Measurements from ENCODE around the gene ALOXE3. TPM values are rescaled to one million over a fixed set of nuclear protein-coding genes. Genes with fewer than 3 reads are reported as not detected.

ALOXE3 gene
- total RNA-seq (ENCODE audit: low replicate concordance), result not detected in 2 replicates

DNA sequence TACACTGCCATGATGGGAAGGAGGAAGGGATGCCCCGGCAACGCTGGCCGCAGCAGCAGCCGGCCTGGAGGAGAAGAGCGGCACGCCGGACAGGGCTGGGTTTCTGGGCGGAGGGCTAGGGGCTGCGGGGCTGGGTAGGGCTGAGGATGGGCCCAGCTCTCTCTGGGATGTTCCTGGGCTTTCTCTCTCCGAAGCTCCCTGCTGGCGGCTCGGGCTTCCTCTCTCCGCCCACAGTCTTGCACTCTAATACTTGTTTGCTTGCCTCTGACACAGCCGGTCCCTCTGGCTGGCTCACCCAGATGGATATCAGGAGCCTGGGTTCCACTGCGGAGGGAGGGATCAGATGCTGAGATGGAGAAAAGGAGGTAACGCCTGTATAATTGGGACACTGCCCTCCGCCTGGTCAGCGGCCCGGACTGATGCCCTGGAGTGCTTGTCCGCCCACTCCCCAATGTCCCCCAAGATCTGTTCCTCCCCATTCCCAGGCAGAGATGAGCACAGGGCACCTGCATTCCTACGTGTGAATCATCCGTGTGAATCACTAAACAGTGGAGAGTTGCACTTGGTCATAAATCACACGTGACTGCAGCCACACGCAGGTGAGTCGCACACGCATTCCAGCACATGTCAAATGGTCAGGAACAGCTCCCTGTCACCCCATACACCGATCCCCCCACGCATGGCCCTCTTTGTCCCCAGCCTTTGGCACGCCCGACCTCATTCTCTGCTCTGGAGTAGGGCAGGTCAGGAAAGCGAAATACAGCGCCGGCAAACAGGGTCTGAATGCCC lies at the start of gene ALOXE3:
Gene ALOXE3, minus strand, starts transcription at position 535 of the 789 bp plus-strand sequence. Its CDS starts 524 bp downstream, at position 11.

DNA sequence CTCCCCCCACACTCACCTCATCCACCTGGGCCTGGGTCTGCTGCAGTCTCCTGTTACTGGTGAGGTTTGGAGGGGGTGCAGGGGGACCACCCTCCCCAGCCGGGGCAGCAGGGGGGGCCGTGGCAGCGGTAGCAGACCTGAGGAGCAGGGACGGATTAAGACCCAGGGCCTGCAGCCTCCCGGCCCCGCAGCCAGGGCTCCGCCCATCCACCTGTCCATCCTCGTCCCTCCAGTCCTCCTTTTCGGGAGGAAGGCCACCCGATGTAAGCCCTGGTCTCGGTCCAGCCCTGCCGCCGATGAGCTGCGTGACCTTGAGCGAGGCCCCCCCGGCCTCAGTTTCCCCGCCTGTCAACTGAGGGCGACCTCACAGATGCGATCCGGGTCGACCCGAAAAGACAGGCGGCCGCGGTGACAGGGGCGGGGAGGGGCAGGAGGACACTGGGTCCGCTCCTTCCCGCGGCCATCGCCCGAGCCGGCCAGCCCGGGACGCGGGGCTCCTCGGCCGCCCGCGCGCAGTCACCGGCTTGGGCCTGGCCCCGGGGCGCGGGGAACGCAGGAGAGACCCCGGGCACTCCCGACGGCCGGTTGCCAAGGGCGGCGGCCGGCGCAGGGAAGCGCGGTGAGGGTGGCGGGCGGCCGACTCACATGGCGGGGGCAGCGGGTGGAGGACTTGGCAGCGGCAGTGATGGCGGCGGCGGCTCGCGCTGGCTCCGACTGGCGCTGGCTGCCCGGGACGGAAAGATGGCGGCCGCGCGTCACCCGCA lies 44.1 kb upstream of the ALOXE3 start, which contains the start of gene VAMP2:
Gene VAMP2, minus strand, starts transcription at position 716 of the 764 bp plus-strand sequence. Its CDS starts 69 bp downstream, at position 647.

DNA sequence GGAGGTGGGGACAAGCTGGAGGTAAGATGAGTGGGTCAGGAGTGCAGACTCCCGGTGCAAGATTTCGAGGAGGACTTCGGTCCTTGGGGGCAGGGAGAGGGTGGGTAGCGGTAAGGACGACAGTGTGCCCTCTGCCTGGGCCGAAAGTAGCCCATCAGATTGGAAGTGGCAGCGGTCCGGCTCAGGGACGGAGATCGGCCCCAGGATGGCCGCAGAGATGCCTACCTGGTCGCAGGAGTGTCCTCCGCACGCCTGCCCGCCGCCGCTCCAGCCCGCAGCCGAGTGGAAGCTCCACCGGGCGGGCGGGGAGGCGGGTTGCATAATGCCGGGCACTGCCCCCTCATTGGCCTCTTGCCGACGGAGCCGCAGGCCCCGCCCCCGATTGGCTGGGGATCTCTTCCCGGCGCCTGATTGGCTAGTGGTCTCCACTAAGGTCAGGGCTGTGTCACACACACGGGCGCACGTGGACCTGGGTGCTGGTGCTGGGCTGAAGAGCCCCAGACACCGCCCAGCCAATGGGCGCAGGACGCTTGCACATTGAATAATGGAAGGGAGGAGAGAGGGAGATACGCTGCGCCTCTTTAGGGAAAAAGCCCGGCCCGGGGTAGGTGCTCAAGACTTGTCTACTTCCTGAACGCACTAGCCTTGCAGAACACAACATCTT lies 33.9 kb upstream of the ALOXE3 start, which contains the start of gene PER1:
Gene PER1, minus strand, starts transcription at position 293 of the 664 bp plus-strand sequence. CDS start 1,698 bp downstream, outside the sequence.

GRCh38 chr17:8123695-8124349 lies 5.5 kb upstream of the ALOXE3 start, which contains the start of gene HES7:
HES7 (minus strand) TSS chr17:8124106; CDS start chr17:8124084, 22 bp downstream.

GRCh38 chr17:8087075-8087951 lies 31.0 kb downstream of the ALOXE3 start, which contains the start of gene ALOX12B:
ALOX12B (minus strand) TSS chr17:8087716; CDS start chr17:8087442, 274 bp downstream.

Other genes with a start within 250 kb of the ALOXE3 start
- gene CHD3, start 229.7 kb downstream of the ALOXE3 start, total RNA-seq (ENCODE audit: low replicate concordance), result 179 and 468 TPM in 2 replicates
- 0.98 and 1.1 TPM in 2 replicates for gene RNF227, start 202.2 kb downstream of the ALOXE3 start, total RNA-seq (ENCODE audit: low replicate concordance)
- 0.15 TPM in 1 of 2 replicates, not detected in the other for gene KCNAB3, start 188.7 kb downstream of the ALOXE3 start, total RNA-seq (ENCODE audit: low replicate concordance)
- gene TRAPPC1, start 186.6 kb downstream of the ALOXE3 start, total RNA-seq (ENCODE audit: low replicate concordance), result 57.1 and 61.6 TPM in 2 replicates
- 16.1 and 18.1 TPM in 2 replicates for gene CNTROB, start 186.3 kb downstream of the ALOXE3 start, total RNA-seq (ENCODE audit: low replicate concordance)
- not detected in 2 replicates for gene GUCY2D, start 115.9 kb downstream of the ALOXE3 start, total RNA-seq (ENCODE audit: low replicate concordance)
- gene ALOX15B, start 79.5 kb downstream of the ALOXE3 start, total RNA-seq (ENCODE audit: low replicate concordance), result 0.12 TPM in 1 of 2 replicates, not detected in the other
- gene ALOX12B, start 30.8 kb downstream of the ALOXE3 start, total RNA-seq (ENCODE audit: low replicate concordance), result not detected in 2 replicates
- not detected in 2 replicates for gene HES7, start 5.6 kb upstream of the ALOXE3 start, total RNA-seq (ENCODE audit: low replicate concordance)
- 2.5 and 4.8 TPM in 2 replicates for gene PER1, start 33.9 kb upstream of the ALOXE3 start, total RNA-seq (ENCODE audit: low replicate concordance)
- 1.9 and 4.6 TPM in 2 replicates for gene VAMP2, start 44.4 kb upstream of the ALOXE3 start, total RNA-seq (ENCODE audit: low replicate concordance)
- gene TMEM107, start 57.9 kb upstream of the ALOXE3 start, total RNA-seq (ENCODE audit: low replicate concordance), result 19.0 and 38.0 TPM in 2 replicates
- 4.2 and 6.9 TPM in 2 replicates for gene BORCS6, start 71.7 kb upstream of the ALOXE3 start, total RNA-seq (ENCODE audit: low replicate concordance)
- gene AURKB, start 92.1 kb upstream of the ALOXE3 start, total RNA-seq (ENCODE audit: low replicate concordance), result 2.2 and 8.6 TPM in 2 replicates
- 2.0 and 2.3 TPM in 2 replicates for gene CTC1, start 129.5 kb upstream of the ALOXE3 start, total RNA-seq (ENCODE audit: low replicate concordance)
- gene PFAS, start 130.8 kb upstream of the ALOXE3 start, total RNA-seq (ENCODE audit: low replicate concordance), result 6.9 and 14.6 TPM in 2 replicates
- gene RANGRF, start 170.2 kb upstream of the ALOXE3 start, total RNA-seq (ENCODE audit: low replicate concordance), result 4.1 and 11.0 TPM in 2 replicates
- under 0.01 and 0.75 TPM in 2 replicates for gene SLC25A35, start 176.9 kb upstream of the ALOXE3 start, total RNA-seq (ENCODE audit: low replicate concordance)
- gene ARHGEF15, start 191.7 kb upstream of the ALOXE3 start, total RNA-seq (ENCODE audit: low replicate concordance), result under 0.01 and 0.70 TPM in 2 replicates
- gene ODF4, start 221.3 kb upstream of the ALOXE3 start, total RNA-seq (ENCODE audit: low replicate concordance), result not detected in 2 replicates

Data from smooth muscle cell of the coronary artery (primary cell).